ENCODE data around the gene PRCC.
A peak's percentile ranks its signal among the peaks of the same experiment; 100 is the strongest.

The PRCC gene, protein sequence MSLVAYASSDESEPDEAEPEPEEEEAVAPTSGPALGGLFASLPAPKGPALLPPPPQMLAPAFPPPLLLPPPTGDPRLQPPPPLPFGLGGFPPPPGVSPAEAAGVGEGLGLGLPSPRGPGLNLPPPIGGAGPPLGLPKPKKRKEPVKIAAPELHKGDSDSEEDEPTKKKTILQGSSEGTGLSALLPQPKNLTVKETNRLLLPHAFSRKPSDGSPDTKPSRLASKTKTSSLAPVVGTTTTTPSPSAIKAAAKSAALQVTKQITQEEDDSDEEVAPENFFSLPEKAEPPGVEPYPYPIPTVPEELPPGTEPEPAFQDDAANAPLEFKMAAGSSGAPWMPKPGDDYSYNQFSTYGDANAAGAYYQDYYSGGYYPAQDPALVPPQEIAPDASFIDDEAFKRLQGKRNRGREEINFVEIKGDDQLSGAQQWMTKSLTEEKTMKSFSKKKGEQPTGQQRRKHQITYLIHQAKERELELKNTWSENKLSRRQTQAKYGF

GRCh38 chr1:156767101-156767878 is at the start of gene PRCC:
PRCC (plus strand) TSS chr1:156767535; CDS start chr1:156767772, 237 bp downstream.
- DNase-seq, result peak; percentile 97

- no peak for DNase-seq
These were observed 46.2 kb upstream of the PRCC start for GRCh38 chr1:156721131-156721530.

DNA sequence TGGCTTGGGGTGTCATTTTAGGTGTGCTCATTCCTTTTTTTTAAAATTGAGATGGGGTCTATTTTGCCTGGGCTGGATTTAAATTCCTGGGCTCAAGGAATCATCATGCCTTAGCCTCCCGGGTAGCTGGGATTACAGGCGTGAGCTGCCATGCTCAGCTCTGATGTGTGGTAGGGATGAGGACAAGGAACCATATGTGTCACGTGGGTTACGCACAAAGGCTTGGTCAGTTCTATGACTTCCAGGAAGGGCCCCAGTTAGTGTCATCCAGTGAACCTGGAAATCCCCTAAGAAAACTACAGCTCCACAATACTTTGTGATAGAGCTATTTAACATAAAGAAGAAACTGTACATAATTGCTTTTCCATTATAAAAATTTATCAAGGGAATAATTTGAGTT is 45.8 kb upstream of the PRCC start:
- DNase-seq, result no peak

- DNase-seq, result peak; percentile 58
These were observed 41.6 kb upstream of the PRCC start for GRCh38 chr1:156725683-156726280.

- peak; percentile 26 for DNase-seq
These were observed 40.6 kb upstream of the PRCC start for GRCh38 chr1:156726549-156727226.

- DNase-seq, result no peak
These were observed 39.8 kb upstream of the PRCC start for GRCh38 chr1:156727492-156727891.

- peak; percentile 81 for DNase-seq
These were observed 39.3 kb upstream of the PRCC start, which contains the start of gene METTL25B for GRCh38 chr1:156727926-156728598. METTL25B (plus strand) TSS chr1:156728469; CDS start chr1:156729105, 636 bp downstream.

DNA sequence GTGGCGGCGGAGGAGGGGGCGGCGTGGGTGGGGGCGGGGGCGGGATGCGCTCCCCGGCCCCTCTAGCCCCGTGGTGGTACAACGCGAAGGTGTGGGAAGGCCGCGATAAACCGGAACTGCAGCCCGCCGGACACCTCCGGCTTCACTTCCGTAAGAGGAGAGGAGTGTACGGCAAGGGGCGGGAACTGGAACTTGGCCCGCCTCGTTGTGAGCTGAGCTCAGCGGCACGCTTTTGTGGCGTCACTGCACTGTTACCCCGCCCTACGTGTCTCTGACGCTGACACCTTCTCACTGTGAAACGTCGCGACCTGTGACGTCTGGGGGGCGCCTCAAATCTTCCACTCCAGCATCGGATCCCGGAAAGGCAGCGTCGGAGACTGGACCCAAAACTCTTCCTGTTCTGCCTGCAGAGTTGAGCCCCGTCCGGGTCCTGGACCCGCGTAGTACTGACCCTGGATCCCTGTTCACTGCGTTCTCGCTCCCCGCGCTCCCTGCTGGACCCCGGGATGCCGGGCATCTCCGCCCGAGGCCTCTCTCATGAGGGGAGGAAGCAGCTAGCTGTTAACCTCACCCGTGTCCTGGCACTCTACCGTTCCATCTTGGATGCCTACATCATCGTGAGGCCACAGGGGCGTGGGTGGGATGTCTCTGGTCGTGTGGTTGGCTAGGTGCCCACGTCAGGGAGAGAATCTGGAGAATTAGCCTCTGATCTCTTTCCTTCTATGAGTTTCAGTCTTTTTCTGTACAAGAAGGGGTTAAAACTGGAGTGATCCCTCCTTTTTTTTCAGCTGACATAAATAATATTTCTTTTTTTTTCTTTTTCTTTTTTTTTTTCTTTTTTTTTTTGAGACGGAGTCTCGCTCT is 38.5 kb upstream of the PRCC start, which contains the start of gene ISG20L2:
Gene ISG20L2, minus strand, starts transcription at position 168 of the 864 bp plus-strand sequence. CDS start 1,114 bp downstream, outside the sequence.
- peak; percentile 96 for DNase-seq

GRCh38 chr1:156733989-156734584 is 33.2 kb upstream of the PRCC start:
- no peak for DNase-seq

DNA sequence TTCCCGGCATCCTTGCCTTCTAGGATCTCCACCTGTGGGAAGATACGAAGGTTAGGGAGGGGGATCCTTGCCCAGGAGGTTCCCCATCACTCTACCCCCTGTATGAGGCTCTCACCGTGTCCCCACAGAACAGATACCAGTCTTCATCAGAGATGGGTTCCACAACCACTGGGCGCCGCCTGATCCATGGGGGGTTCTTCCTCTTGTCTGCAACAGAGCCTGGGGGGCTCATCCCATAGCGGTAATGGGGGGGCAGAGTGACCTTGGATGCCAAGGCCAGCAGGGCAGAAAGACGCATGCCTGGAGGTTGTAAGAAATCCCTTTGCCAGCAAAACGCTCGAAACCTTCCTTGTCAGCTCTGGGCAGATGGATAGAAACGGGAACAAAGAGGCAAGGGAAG is 28.9 kb upstream of the PRCC start:
- no peak for DNase-seq

- DNase-seq, result no peak
These were observed 28.4 kb upstream of the PRCC start for GRCh38 chr1:156738916-156739315.

DNA sequence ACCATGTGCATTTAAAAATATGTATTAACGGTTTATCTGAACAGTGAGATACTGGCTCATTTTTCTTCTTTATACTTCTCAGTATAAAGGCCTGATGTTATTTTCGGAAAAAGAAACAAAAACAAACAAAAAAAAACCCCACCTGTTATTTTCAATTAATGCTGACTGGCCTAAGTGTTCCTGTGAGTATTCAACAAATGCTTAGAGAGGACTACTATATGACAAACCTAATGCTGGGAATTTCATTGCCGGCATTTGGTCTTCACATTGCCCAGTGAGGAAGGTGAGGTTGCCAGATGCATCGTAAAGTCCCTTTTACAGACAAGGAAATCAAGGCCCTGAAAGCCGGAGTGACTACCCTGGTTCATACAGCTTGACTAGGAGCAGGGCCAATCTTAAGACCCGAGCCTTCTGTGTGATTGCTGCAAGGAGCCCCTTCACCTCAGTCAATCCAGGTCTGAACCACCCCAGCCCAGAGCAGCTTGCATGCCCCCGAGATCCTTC is 27.0 kb upstream of the PRCC start:
- no peak for DNase-seq

GRCh38 chr1:156740741-156741480 is 26.4 kb upstream of the PRCC start, which contains the start of gene MRPL24:
MRPL24 (minus strand) TSS chr1:156741088; CDS start chr1:156738704, 2,384 bp downstream.
- DNase-seq, result peak; percentile 98

GRCh38 chr1:156741481-156741983 is 25.8 kb upstream of the PRCC start:
- no peak for DNase-seq

DNA sequence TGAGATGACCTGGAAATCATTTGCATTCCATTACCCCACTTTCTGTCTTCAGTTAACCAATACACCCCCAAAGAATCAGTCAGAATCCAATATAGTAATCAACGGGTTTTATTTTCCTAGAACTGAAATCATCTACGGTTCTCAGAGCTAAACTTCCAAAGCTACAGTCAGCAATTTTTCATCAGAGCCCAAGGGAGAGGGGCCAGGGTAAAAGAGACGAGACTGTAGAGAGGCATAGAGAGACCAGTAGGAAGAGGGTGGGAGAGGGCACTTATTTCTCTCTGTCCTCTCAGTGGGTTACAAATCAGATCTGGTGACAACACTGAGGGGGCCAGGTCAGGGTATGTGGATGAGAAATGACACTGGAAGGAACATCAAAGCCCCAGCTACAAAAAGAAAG is 25.3 kb upstream of the PRCC start:
- no peak for DNase-seq

DNA sequence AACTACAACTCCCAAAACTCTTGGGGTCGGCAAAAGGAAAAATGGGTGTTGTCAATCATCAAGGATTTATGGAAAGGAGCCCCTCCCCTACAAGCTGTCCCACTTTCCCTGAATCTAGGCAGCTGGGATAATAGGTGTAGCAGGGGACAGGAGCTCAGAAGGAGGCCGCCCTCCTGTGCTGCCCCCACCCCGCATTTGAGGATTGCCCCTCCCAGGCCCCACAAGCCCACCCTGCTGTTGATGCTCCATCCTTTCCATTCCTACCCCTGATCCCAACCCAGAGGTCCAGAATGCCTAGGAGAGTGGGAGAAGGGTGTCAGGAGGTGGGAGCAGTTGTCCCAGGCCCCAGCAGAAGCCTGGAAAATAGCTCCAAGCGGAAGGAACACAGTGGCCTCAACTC is 24.5 kb upstream of the PRCC start:
- DNase-seq, result no peak

- no peak for DNase-seq
These were observed 23.7 kb upstream of the PRCC start for GRCh38 chr1:156743367-156744302.

DNA sequence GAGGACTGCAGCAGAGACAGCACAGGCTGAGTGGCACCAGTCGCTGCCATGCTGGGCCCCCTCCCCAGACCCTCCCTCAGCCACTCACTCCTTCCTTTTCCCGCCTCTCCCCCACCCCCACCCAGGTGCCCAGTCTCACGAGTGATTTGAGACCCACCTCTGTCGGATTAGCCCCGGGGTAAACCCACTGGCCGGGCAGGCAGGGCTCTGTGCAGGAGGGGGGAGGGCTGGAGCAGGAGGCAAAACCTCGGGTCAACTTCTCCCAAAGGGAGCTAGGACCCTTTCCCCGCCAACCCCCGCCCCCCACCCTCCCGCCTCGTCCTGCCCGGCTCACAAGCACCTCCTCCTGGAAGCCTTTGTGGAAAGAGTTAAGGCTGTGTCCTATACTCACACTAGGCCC is 23.0 kb upstream of the PRCC start:
- DNase-seq, result no peak
